Stimulated activated CD4-positive, alpha-beta T cell treated with anti-CD3 and anti-CD28 coated beads, TNF-alpha, amount 100 ng/mL, for 4 hours (primary cell): ENCODE results near the gene CACNA1G.
A peak's percentile ranks its signal among the peaks of the same experiment; 100 is the strongest.

Experiments used
- DNase-seq, 3 experiments: peaks; one replicate each; pipeline ENCODE4 v3.0.0-alpha.2; 2020; ENCODE audit warnings: low read depth in 3 of 3

Gene CACNA1G

GRCh38 chr17:50533720-50534148 is 26.8 kb upstream of the CACNA1G start:
- no peak for DNase-seq

- no peak for DNase-seq
These were observed 26.1 kb upstream of the CACNA1G start for GRCh38 chr17:50534222-50534978.

GRCh38 chr17:50534979-50535326 is 25.6 kb upstream of the CACNA1G start:
- no peak for DNase-seq

- no peak for DNase-seq
These were observed 25.1 kb upstream of the CACNA1G start for GRCh38 chr17:50535407-50535806.

- no peak for DNase-seq
These were observed 23.6 kb upstream of the CACNA1G start for GRCh38 chr17:50536683-50537646.

- no peak for DNase-seq
These were observed 22.6 kb upstream of the CACNA1G start for GRCh38 chr17:50537721-50538548.

GRCh38 chr17:50538549-50539410 is 21.7 kb upstream of the CACNA1G start:
- DNase-seq: no peak

GRCh38 chr17:50539762-50540559 is 20.6 kb upstream of the CACNA1G start:
- no peak for DNase-seq

GRCh38 chr17:50540560-50541401 is 19.7 kb upstream of the CACNA1G start:
- no peak for DNase-seq

- DNase-seq: no peak
These were observed 19.2 kb upstream of the CACNA1G start for GRCh38 chr17:50541402-50541715.

GRCh38 chr17:50541716-50542688 is 18.5 kb upstream of the CACNA1G start:
- peak; percentile 71 to 85 (median 76) for DNase-seq

- DNase-seq: no peak
These were observed 17.4 kb upstream of the CACNA1G start for GRCh38 chr17:50542795-50543774.

- no peak for DNase-seq
These were observed 16.0 kb upstream of the CACNA1G start for GRCh38 chr17:50544516-50544915.

- no peak for DNase-seq
These were observed 15.2 kb upstream of the CACNA1G start for GRCh38 chr17:50545311-50545710.

GRCh38 chr17:50546701-50547034 is 13.8 kb upstream of the CACNA1G start:
- DNase-seq: no peak

- peak; percentile 67 to 69 (median 69) for DNase-seq
These were observed 13.3 kb upstream of the CACNA1G start, which contains the start of gene SPATA20 for GRCh38 chr17:50547035-50547735. Gene SPATA20 (plus strand): TSS chr17:50547174. CDS start chr17:50547209, 35 bp downstream.
